ENCODE results near the gene C6orf118.

Gene C6orf118

DNA sequence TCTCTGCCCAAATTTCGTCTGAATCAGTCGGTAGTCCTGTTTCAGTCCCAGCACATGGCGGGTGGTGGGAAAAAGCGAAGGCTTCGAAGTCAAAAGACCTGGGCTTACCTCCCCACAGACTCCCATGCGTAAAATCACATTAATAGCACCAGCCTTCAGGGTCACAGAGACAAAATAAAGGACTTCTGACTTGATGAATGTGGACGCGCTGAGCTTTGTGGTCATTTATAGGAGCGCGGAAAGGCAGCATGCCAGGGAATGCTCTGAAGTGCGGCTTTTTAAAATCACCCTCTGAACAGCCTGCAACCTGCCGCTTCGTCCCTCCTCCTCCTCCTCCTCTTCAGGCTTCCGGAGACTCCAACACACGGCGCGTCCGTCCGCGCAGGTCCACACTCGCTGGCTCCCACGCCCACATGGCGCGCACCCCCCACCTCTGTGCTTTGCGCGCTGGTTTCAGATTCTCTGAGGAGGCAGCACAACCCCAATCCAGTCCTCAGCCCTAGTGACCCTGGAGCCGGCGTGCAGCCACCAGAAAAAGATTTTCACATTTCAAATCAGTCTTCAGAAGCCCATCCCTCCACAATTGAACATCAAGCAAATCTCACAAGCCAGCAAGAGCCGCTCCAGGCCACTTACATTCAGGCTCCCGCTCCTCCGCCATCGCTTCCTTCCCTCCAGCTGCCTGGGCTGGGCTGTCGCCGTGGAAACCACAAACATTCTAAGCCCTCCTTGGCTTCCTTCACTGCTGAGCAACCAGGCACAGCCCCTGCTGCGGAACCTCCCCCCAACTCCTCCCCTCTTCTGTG is at the start of gene C6orf118:
Gene C6orf118 (minus strand): TSS at position 680 of the 806 bp plus-strand sequence. CDS start 19 bp downstream, at position 661.
- H3K27ac ChIP-seq, result no peak within 1 kb of the TSS

DNA sequence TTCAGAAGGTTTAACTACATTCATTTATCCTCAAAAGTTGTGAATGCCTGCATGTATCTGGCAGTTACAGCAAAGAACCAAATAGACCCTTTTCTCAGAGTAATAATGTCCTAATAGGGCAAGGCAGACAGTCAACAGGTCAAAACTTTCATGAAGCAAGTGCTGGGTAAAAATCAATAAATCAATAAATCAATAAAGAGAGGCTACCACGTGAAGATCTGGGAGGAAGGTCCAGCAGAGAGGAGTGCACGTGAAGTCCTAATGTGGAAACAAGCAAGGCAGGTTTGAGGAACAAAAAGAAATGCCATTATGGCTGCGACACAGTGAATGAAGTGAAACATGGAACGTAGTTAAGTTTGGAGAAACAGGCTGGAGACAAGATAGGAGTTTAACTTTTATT is 36.3 kb upstream of the C6orf118 start:
- Histone ChIP-seq H3K27ac (no peak overlapping the region), H3K4me3 (no peak overlapping the region)

More for the DNA sequence above, at the start of gene C6orf118:
- H3K4me3 ChIP-seq, result peak within 1 kb of the TSS in 4 of 7 experiments; percentile 4 to 19 (median 14)

GRCh38 chr6:165340532-165340931 is 31.1 kb upstream of the C6orf118 start:
- no peak overlapping the region for H3K27ac ChIP-seq
- H3K4me3 ChIP-seq, result no peak overlapping the region

- no peak overlapping the region for H3K27ac ChIP-seq
- no peak overlapping the region for H3K4me3 ChIP-seq
Observed at GRCh38 chr6:165325609-165326008, 16.2 kb upstream of the C6orf118 start.

- Histone ChIP-seq H3K4me3 (no peak overlapping the region), H3K27ac (no peak overlapping the region)
Observed at GRCh38 chr6:165321555-165322145, 12.2 kb upstream of the C6orf118 start.

- H3K27ac ChIP-seq, result no peak overlapping the region
- H3K4me3 ChIP-seq, result no peak overlapping the region
Observed at GRCh38 chr6:165321150-165321549, 11.7 kb upstream of the C6orf118 start.

GRCh38 chr6:165317723-165318122 is 8.3 kb upstream of the C6orf118 start:
- no peak overlapping the region for H3K4me3 ChIP-seq
- no peak overlapping the region for H3K27ac ChIP-seq

GRCh38 chr6:165306955-165307354 is 2.5 kb downstream of the C6orf118 start:
- Histone ChIP-seq H3K4me3 (no peak overlapping the region), H3K27ac (no peak overlapping the region)

- no peak overlapping the region for H3K4me3 ChIP-seq
- no peak overlapping the region for H3K27ac ChIP-seq
Observed at GRCh38 chr6:165301372-165302246, 7.8 kb downstream of the C6orf118 start.

DNA sequence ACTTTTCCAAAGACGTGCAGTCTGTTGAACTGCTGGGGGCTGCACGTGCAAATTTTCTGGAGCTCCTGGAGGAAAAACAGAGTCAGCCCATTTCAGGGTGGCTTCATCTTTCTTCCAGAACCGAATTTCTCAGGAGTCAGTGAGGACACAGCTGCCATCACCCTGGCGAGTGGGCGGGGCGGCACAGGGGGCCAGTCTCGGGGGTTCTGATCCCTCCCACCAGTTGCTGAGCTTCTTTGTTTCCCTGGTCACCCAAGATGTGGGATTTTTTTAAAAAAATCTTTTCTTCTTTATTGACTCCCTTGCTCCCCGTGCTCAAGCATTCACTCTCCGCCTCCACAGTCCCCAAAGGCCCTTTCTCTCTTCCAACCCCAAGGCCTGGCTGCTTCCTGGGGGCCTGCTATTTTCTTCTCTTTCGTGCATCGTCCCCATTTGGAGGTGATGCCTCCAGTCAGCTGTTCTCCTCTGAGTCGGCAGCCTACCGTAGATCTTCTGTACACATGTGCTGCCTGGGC is 8.9 kb downstream of the C6orf118 start:
- Histone ChIP-seq H3K4me3 (no peak overlapping the region), H3K27ac (no peak overlapping the region)

DNA sequence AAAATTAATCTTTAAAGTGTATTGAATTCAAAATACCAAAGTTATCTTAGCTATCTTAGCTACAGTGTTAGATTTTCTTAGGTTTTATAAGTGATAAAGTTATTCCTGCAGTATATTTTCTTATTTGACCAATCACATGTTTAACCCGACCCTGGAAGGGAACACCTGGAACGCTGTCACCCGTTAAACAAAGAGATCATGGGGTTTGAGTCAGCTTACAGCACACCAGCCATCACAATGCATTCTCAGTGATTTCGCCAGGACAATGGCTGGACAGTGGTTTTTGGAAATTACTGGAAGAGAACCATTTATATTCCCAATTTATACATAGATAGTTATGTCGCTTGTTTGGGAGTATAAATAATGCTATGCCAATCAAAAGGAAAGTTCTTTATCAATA is 10.5 kb downstream of the C6orf118 start:
- Histone ChIP-seq H3K4me3 (no peak overlapping the region), H3K27ac (no peak overlapping the region)

- no peak overlapping the region for H3K27ac ChIP-seq
- no peak overlapping the region for H3K4me3 ChIP-seq
Observed at GRCh38 chr6:165298402-165298801, 11.0 kb downstream of the C6orf118 start.

- Histone ChIP-seq H3K4me3 (no peak overlapping the region), H3K27ac (no peak overlapping the region)
Observed at GRCh38 chr6:165292657-165293056, 16.7 kb downstream of the C6orf118 start.

GRCh38 chr6:165274611-165275010 is 34.8 kb downstream of the C6orf118 start:
- Histone ChIP-seq H3K4me3 (no peak overlapping the region), H3K27ac (no peak overlapping the region)

DNA sequence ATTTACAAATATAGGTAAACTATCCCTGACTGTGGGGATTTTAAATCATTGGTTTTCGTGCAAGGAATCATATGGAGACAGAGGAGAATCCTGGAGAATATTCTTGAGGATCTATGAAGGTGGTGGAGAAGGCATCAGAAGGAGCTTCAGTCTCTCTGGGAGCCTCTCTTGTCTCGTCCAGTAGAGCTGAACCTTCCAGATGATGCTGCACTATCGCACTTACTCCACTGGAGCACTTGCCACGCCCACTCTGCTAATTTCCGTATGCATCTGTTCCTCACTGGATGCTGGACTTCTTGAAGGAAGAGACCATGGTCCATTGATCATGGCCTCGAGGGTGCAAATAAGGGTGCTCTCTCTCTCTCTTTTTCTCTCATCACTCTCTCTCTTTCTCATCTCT is 36.8 kb downstream of the C6orf118 start:
- no peak overlapping the region for H3K27ac ChIP-seq
- H3K4me3 ChIP-seq, result no peak overlapping the region

DNA sequence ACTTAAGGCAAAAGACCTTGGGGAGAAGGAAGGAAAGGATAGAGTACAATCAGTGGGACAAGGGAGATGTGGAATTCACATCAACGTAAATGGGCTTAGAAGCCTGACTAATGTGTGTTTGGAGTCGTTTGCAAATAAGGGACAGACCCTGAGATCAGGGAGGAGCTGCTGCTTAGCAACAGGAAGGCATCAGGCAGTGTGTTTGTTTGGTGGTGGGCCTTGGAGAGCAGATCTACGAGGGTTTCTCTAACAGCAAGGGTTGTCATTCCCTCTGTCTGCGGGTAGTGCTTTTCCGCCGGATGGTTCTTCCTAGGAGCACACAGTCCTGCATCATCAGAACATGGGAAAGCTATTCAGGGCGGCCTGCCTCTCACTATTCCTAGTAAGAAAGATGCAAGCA is 40.4 kb downstream of the C6orf118 start:
- no peak overlapping the region for H3K4me3 ChIP-seq
- H3K27ac ChIP-seq, result no peak overlapping the region

GRCh38 chr6:165266621-165267020 is 42.8 kb downstream of the C6orf118 start:
- H3K4me3 ChIP-seq, result no peak overlapping the region
- H3K27ac ChIP-seq, result no peak overlapping the region

GRCh38 chr6:165266191-165266590 is 43.2 kb downstream of the C6orf118 start:
- H3K4me3 ChIP-seq, result no peak overlapping the region
- no peak overlapping the region for H3K27ac ChIP-seq

DNA sequence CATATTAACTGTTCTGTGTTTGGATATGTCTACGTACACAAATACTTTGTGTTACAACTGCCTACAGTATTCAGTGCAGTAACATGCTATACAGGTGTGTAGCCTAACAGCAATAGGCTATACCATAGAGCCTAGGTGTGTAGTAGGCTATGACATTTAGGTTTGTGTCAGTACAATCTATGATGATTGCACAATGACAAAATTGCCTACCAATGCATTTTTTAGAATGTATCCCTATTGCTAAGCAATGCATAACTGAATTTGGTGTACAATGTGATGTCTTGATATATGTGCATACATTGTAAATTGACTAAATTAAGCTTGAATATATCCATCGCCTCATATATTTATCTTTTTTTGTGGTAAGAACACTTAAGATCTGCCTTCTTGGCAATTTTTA is 48.9 kb downstream of the C6orf118 start:
- H3K4me3 ChIP-seq, result no peak overlapping the region
- no peak overlapping the region for H3K27ac ChIP-seq

- Histone ChIP-seq H3K4me3 (no peak overlapping the region), H3K27ac (no peak overlapping the region)
Observed at GRCh38 chr6:165249808-165250207, 59.6 kb downstream of the C6orf118 start.

Measured in skin epidermis (tissue), 12 donors.